HepG2 (cell line): Measurements from ENCODE around the gene TSEN54. TPM values are rescaled to one million over a fixed set of nuclear protein-coding genes. Genes with fewer than 3 reads are reported as not detected.
A peak's percentile ranks its signal among the peaks of the same experiment; 100 is the strongest.

Experiments used
- CBX1 ChIP-seq: IDR thresholded peaks from one replicate; pipeline ENCODE4 v1.6.1; 2016; ENCODE audit warnings: antibody characterized with exemption, low read depth
- HIC2 ChIP-seq: sonication (generic); formaldehyde crosslinking; IDR thresholded peaks from 2 replicates; pipeline ENCODE4 v1.9.0; 2022; ENCODE audit warnings: low read depth, missing genetic modification reagents
- HMG20A ChIP-seq: IDR thresholded peaks from 2 replicates; pipeline ENCODE4 v1.6.1; 2016; ENCODE audit warnings: borderline replicate concordance
- HNF4A ChIP-seq: sonication (generic); formaldehyde crosslinking; IDR thresholded peaks from 2 replicates; pipeline ENCODE4 v1.4.0; 2020; ENCODE audit warnings: missing genetic modification reagents
- NFIB ChIP-seq: sonication (generic); formaldehyde crosslinking; IDR thresholded peaks from 2 replicates; pipeline ENCODE4 v1.9.0; 2021; ENCODE audit warnings: missing genetic modification reagents, mild to moderate bottlenecking, borderline replicate concordance
- NR2C2 ChIP-seq: sonication (generic); formaldehyde crosslinking; IDR thresholded peaks from 2 replicates; pipeline ENCODE4 v1.4.0; 2020; ENCODE audit warnings: missing genetic modification reagents, mild to moderate bottlenecking, moderate library complexity, borderline replicate concordance
- NR2F1 ChIP-seq, 2 experiments: fragments of 450-650 bp in 1 of 2; formaldehyde crosslinking in 1 of 2; IDR thresholded peaks; 2 replicates each; pipeline versions ENCODE4 v1.5.0 to v1.6.1; 2016 to 2020; ENCODE audit warnings: mild to moderate bottlenecking in 1 of 2, missing compliant biosample characterization in 1 of 2, missing genetic modification reagents in 1 of 2, moderate library complexity in 1 of 2
- RBM22 ChIP-seq: fragments of 200-400 bp; formaldehyde crosslinking; optimal IDR thresholded peaks from 2 replicates; pipeline ENCODE3; 2017; ENCODE audit warnings: mild to moderate bottlenecking, low read length, moderate library complexity
- ZBTB38 ChIP-seq: sonication (generic); formaldehyde crosslinking; IDR thresholded peaks from 2 replicates; pipeline ENCODE4 v1.5.1; 2020; ENCODE audit warnings: mild to moderate bottlenecking, missing genetic modification reagents
- ZNF20 ChIP-seq: sonication (generic); formaldehyde crosslinking; IDR thresholded peaks from 2 replicates; pipeline ENCODE4 v1.4.0; 2020; ENCODE audit warnings: mild to moderate bottlenecking, moderate library complexity, missing genetic modification reagents
- ZNF317 ChIP-seq: sonication (generic); formaldehyde crosslinking; IDR thresholded peaks from 2 replicates; pipeline ENCODE4 v1.5.0; 2020; ENCODE audit warnings: mild to moderate bottlenecking, missing genetic modification reagents
- ZNF331 ChIP-seq: sonication (generic); formaldehyde crosslinking; IDR thresholded peaks from 2 replicates; pipeline ENCODE4 v1.4.0; 2020; ENCODE audit warnings: missing genetic modification reagents
- ZNF687 ChIP-seq: sonication (generic); formaldehyde crosslinking; IDR thresholded peaks from 2 replicates; pipeline ENCODE4 v1.5.1; 2020; ENCODE audit warnings: mild to moderate bottlenecking, missing genetic modification reagents, moderate library complexity
- polyA plus RNA-seq, 8 experiments: library from polyadenylated mRNA; depleted of rRNA in 3 of 8; stranded (reverse) in 7 of 8; unstranded in 1 of 8; fragments of >200 nt; fragmentation: Illumina TruSeq in 4 of 8; extraction: Trizol in 4 of 8; gene quantifications; 2 replicates each; pipeline versions ENCODE4 v1.2.1 to v1.2.3, GENCODE V29; 2011 to 2016; ENCODE audit warnings: low read depth in 4 of 8, missing spikeins in 1 of 8, mixed read lengths in 1 of 8; ENCODE audit not compliant: insufficient read depth in 1 of 8
- total RNA-seq, 5 experiments: library from RNA; depleted of rRNA; stranded (reverse); fragments of >200 nt; fragmentation: Illumina TruSeq; extraction: Trizol; gene quantifications; 2 replicates each; pipeline ENCODE4 v1.2.3, GENCODE V29; 2016; ENCODE audit warnings: low read depth in 1 of 5
- TF ChIP-seq, protein P1 (sequence below): sonication (generic); formaldehyde crosslinking; conservative IDR thresholded peaks from 2 replicates; pipeline ENCODE4 v1.8.1; 2023; ENCODE audit warnings: missing genetic modification reagents
- TF ChIP-seq, protein P2 (sequence below): sonication (generic); formaldehyde crosslinking; IDR thresholded peaks from 2 replicates; pipeline ENCODE4 v1.4.0; 2020; ENCODE audit warnings: missing genetic modification reagents

The TSEN54 gene
- total and polyA plus RNA-seq, 2 of the 13 experiments (the other 11 are each of a cell fraction or from before 2014, with no cell fraction given): 62.9 to 63.3 TPM

DNA sequence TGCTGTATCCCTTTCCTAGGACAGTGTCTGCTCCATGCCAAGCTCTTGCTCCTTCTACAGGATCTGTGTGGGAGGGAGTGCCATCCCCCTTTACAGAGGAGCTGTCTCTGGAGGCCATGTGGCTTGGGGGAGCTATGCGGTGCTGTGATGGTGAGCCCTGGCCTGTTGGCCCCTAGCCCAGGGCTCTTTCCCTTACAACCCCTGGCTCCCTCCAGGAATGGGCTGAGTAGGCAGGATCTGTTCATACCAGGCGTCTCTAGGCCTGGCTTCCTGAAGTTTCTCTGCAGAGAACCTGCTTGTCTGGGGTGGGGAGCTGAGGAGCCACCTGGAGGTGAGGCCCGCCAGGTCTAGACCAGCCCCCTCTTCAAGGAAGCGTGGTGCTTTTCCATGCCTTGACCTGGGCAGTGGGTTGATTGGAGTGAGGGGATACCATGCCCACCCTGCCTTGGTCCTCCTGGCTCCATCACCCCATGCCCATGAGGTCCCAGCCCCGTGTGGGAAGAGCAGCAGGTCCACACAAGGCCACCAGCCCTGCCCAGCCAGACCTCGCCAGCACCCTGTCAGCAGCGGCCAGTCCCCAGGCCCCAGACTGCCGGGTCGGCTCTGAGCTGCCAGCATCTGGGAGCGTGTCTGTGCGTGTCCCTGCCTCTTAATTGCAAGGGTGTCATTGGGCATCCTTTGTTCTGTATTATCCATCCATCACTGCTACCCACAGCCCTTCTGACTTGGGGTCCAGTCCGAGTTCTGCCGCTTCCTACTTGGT, 23.8 kb downstream of the TSEN54 start (continued):
- TF ChIP-seq, protein P1, sequence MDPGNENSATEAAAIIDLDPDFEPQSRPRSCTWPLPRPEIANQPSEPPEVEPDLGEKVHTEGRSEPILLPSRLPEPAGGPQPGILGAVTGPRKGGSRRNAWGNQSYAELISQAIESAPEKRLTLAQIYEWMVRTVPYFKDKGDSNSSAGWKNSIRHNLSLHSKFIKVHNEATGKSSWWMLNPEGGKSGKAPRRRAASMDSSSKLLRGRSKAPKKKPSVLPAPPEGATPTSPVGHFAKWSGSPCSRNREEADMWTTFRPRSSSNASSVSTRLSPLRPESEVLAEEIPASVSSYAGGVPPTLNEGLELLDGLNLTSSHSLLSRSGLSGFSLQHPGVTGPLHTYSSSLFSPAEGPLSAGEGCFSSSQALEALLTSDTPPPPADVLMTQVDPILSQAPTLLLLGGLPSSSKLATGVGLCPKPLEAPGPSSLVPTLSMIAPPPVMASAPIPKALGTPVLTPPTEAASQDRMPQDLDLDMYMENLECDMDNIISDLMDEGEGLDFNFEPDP (CRISPR knock-in tag): no peak
- TF ChIP-seq HIC2: peak; percentile 34; the same call in 1 of the 2 replicates
- TF ChIP-seq NR2C2 (CRISPR knock-in tag): no peak
- no peak for TF ChIP-seq NFIB (CRISPR knock-in tag)
- TF ChIP-seq NR2F1 (CRISPR knock-in tag; IDR thresholded peaks at IDR 0.05): no peak
- TF ChIP-seq, protein P2, sequence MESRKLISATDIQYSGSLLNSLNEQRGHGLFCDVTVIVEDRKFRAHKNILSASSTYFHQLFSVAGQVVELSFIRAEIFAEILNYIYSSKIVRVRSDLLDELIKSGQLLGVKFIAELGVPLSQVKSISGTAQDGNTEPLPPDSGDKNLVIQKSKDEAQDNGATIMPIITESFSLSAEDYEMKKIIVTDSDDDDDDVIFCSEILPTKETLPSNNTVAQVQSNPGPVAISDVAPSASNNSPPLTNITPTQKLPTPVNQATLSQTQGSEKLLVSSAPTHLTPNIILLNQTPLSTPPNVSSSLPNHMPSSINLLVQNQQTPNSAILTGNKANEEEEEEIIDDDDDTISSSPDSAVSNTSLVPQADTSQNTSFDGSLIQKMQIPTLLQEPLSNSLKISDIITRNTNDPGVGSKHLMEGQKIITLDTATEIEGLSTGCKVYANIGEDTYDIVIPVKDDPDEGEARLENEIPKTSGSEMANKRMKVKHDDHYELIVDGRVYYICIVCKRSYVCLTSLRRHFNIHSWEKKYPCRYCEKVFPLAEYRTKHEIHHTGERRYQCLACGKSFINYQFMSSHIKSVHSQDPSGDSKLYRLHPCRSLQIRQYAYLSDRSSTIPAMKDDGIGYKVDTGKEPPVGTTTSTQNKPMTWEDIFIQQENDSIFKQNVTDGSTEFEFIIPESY (CRISPR knock-in tag): peak; percentile 29; the same call in 1 of the 2 replicates
- peak; percentile 85 for TF ChIP-seq ZBTB38 (CRISPR knock-in tag)
- TF ChIP-seq ZNF331 (CRISPR knock-in tag): no peak
- peak; percentile 29; the same call in 1 of the 2 replicates for TF ChIP-seq ZNF687 (CRISPR knock-in tag)
- TF ChIP-seq CBX1: no peak
- no peak for TF ChIP-seq ZNF317 (CRISPR knock-in tag)
- TF ChIP-seq ZNF20: no peak
- no peak for TF ChIP-seq HNF4A
- TF ChIP-seq RBM22: no peak
- TF ChIP-seq HMG20A (CRISPR knock-in tag): no peak
